Ascending aorta (tissue), 2 donors: Measurements from ENCODE around the gene RBM6. TPM values are rescaled to one million over a fixed set of nuclear protein-coding genes. Genes with fewer than 3 reads are reported as not detected.

Experiments used
- DNase-seq, 2 donors: peaks; one replicate each; pipeline ENCODE4 v3.0.0-alpha.2; 2019; ENCODE audit warnings: low spot score in 2 of 2
- H3K27ac ChIP-seq, 2 donors: fragments of 200-600 bp; sonication (generic); one replicate each; pipeline ENCODE4 v1.5.1; 2016 to 2017; ENCODE audit warnings: mild to moderate bottlenecking in 1 of 2
- H3K27me3 ChIP-seq: fragments of 200-600 bp; sonication (generic); one replicate; pipeline ENCODE4 v1.5.1; 2017
- H3K36me3 ChIP-seq, 2 donors: fragments of 200-600 bp; sonication (generic); one replicate each; pipeline ENCODE4 v1.5.1; 2016
- H3K4me1 ChIP-seq, 2 donors: fragments of 200-600 bp; sonication (generic); one replicate each; pipeline ENCODE4 v1.5.1; 2016 to 2017; ENCODE audit warnings: mild to moderate bottlenecking in 1 of 2
- H3K4me3 ChIP-seq, 2 donors: fragments of 200-600 bp; sonication (generic); one replicate each; pipeline ENCODE4 v1.5.1; 2016 to 2017; ENCODE audit warnings: mild to moderate bottlenecking in 1 of 2
- H3K9me3 ChIP-seq, 2 donors: fragments of 200-600 bp; sonication (generic); one replicate each; pipeline ENCODE4 v1.5.1; 2016
- intact Hi-C: fragments of 100-400 bp; cut with DNase I; formaldehyde crosslinking; loops from one replicate; pipeline ENCODE4 v1.15.1; 2023
- total RNA-seq: library from RNA; depleted of rRNA; stranded (reverse); fragments of >200 nt; gene quantifications from one replicate; pipeline ENCODE4 v1.1.0, GENCODE V29; 2016
- TF ChIP-seq, protein P1 (sequence below), 3 experiments: fragments of 200-600 bp in 2 of 3; fragments of 450-650 bp in 1 of 3; sonication (generic) in 2 of 3; IDR thresholded peaks; one replicate each; pipeline ENCODE4 v1.5.1; 2016 to 2019; ENCODE audit warnings: antibody characterized with exemption in 3 of 3, mild to moderate bottlenecking in 1 of 3, moderate library complexity in 1 of 3

Gene RBM6
- total RNA-seq, 1 donor from 2014 or later = 84.7 TPM

DNA sequence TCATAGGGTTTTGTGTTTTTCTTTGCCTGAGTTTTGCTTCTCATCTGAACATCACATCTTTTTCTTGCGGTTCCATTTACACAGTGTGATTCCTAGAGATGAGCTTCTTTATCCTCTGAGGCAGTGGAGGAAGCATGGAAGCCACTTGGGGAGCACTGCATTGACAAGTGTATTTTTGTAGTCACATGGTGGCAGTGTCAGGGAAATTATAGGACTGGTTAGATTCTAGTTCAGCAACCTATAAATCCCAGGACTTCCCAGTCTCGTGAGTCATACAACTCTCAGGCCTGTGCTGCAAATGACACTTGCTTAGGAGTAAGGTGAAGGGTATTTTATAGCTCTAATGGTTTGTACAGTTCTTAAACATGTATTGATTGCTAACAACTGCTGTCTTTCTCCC lies 58.4 kb downstream of the RBM6 start:
- H3K27me3 ChIP-seq = no peaks in the 10 kb centered on the region
- peaks cover 0 to 18% of the 10 kb centered on the region in 2 donors for H3K36me3 ChIP-seq
- TF ChIP-seq, protein P1, sequence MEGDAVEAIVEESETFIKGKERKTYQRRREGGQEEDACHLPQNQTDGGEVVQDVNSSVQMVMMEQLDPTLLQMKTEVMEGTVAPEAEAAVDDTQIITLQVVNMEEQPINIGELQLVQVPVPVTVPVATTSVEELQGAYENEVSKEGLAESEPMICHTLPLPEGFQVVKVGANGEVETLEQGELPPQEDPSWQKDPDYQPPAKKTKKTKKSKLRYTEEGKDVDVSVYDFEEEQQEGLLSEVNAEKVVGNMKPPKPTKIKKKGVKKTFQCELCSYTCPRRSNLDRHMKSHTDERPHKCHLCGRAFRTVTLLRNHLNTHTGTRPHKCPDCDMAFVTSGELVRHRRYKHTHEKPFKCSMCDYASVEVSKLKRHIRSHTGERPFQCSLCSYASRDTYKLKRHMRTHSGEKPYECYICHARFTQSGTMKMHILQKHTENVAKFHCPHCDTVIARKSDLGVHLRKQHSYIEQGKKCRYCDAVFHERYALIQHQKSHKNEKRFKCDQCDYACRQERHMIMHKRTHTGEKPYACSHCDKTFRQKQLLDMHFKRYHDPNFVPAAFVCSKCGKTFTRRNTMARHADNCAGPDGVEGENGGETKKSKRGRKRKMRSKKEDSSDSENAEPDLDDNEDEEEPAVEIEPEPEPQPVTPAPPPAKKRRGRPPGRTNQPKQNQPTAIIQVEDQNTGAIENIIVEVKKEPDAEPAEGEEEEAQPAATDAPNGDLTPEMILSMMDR (IDR thresholded peaks at IDR 0.05) = no peak
- no peak for DNase-seq
- no peak overlapping the region for H3K27ac ChIP-seq
- intact Hi-C loops = loop anchor here (10.0 kb wide), 1 partner anchor 694 kb away; no protein-coding TSS in a partner anchor
- H3K4me3 ChIP-seq = no peak overlapping the region
- H3K9me3 ChIP-seq = no peaks in the 10 kb centered on the region
- no peaks in the 10 kb centered on the region for H3K4me1 ChIP-seq

DNA sequence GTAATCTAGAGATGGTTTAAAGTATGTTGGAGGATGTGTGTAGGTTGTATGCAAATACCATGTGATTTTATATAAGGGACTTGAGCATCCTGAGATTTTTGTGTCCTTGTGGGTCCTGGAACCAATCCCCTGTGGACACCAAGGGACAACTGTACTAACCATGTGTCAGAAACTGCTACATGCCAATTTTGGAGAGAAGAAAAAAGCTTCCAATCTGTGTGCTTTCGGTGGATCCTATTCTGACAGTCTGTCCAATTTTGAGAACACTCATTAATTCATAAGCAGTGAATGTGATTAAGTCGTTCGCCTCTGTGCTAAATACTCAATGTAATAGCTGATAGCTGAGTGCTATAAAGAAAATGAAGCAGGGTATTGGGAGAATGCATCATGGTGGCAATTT lies 61.6 kb downstream of the RBM6 start:
- Histone ChIP-seq H3K4me3 (no peak overlapping the region), H3K27ac (no peak overlapping the region), H3K4me1 (no peaks in the 10 kb centered on the region), H3K27me3 (no peaks in the 10 kb centered on the region), H3K36me3 (peaks cover 0 to 22% of the 10 kb centered on the region in 2 donors), H3K9me3 (no peaks in the 10 kb centered on the region)
- intact Hi-C loops = no loop called here
- no peak for DNase-seq
- TF ChIP-seq, protein P1 (IDR thresholded peaks at IDR 0.05) = no peak

DNA sequence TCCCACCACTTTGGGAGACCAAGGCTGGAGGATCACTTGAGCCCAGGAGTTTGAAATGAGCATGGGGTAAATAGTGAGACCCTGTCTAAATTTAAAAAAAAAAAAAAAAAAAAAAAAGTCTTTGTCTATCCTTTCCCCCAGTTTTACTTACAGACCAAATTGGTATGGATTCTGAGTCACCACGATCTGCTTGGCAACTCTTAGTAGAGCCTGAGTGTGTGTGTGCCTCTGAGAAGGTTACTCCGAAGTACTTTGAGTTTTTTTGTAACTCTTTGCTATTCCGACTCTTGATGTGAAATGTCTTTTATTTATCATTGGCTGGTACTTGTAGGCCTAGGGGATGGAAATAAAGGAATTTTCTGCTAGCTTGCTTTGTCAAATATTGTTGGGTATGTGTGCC lies 63.3 kb downstream of the RBM6 start:
- Histone ChIP-seq H3K9me3 (no peaks in the 10 kb centered on the region), H3K27ac (no peak overlapping the region), H3K27me3 (no peaks in the 10 kb centered on the region), H3K4me3 (no peak overlapping the region), H3K4me1 (no peaks in the 10 kb centered on the region), H3K36me3 (peaks cover 0 to 22% of the 10 kb centered on the region in 2 donors)
- intact Hi-C loops = no loop called here
- TF ChIP-seq, protein P1 (IDR thresholded peaks at IDR 0.05) = no peak
- DNase-seq = no peak

DNA sequence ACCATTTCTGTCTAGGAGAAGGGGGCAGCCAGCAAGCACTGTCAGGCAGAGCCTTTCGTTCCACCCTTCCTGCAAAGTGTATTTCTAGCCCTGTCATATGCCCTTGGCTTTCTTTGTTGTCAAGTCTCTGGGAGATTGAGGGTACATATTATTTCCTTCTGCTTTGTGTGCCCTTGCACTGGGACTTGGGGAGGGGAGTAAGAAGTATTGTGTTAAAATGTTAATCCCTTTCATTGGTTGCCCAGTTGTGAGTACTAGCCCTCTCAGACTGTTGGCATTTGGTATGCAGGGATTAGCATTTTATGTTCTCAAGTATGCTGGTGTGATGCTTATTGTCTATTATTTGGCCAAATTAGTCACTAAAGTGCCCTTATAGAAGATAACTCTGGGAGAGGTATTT lies 63.9 kb downstream of the RBM6 start:
- TF ChIP-seq, protein P1 (IDR thresholded peaks at IDR 0.05) = no peak
- intact Hi-C loops = no loop called here
- H3K4me3 ChIP-seq = no peak overlapping the region
- H3K27me3 ChIP-seq = no peaks in the 10 kb centered on the region
- no peaks in the 10 kb centered on the region for H3K9me3 ChIP-seq
- H3K27ac ChIP-seq = no peak overlapping the region
- no peak for DNase-seq
- no peaks in the 10 kb centered on the region for H3K4me1 ChIP-seq
- peaks cover 0 to 22% of the 10 kb centered on the region in 2 donors for H3K36me3 ChIP-seq

DNA sequence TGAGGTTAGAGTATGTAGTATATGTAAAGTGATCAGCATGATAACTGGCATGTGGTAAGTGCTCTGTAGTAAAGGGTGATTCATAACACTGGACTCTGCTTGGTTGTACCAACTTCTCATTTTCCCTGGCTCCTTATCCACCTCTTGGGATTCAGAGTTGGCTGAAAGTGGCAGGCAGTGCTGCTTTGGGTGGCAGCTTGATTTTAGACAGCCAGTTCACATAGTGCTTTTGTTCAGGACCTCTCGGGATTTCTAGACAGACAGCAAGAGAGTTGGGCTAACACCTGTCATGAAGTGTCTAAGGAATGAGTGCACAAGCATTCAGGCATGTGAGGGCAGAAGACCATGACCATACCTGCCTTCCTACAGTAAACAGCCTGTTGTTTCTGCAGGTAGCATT lies 69.0 kb downstream of the RBM6 start:
- no peak for DNase-seq
- H3K9me3 ChIP-seq = no peaks in the 10 kb centered on the region
- intact Hi-C loops = no loop called here

More for the DNA sequence above, 69.0 kb downstream of the RBM6 start:
- Histone ChIP-seq H3K27ac (peak overlapping the region in 1 of 2 donors; percentile 30), H3K27me3 (no peaks in the 10 kb centered on the region), H3K4me1 (peaks cover 0 to 5% of the 10 kb centered on the region in 2 donors), H3K4me3 (no peak overlapping the region), H3K36me3 (peaks cover 5% of the 10 kb centered on the region in 2 donors)
- TF ChIP-seq, protein P1 (IDR thresholded peaks at IDR 0.05) = no peak
